Measurements from ENCODE around the gene MDM4. TPM values are rescaled to one million over a fixed set of nuclear protein-coding genes. Genes with fewer than 3 reads are reported as not detected.
"Not testable (repeated sequence)": the region's sequence is repeated elsewhere in the genome, so short reads cannot be mapped to it uniquely, and the experiment has no call there.

The MDM4 gene
- total RNA-seq, 4 donors from 2014 or later, result 56.9 to 96.3 (median 71.5) TPM

- ATAC-seq (ENCODE audit: low FRiP score) (no peak), DNase-seq (ENCODE audit: low spot score) (no peak)
- TF ChIP-seq, protein P1, sequence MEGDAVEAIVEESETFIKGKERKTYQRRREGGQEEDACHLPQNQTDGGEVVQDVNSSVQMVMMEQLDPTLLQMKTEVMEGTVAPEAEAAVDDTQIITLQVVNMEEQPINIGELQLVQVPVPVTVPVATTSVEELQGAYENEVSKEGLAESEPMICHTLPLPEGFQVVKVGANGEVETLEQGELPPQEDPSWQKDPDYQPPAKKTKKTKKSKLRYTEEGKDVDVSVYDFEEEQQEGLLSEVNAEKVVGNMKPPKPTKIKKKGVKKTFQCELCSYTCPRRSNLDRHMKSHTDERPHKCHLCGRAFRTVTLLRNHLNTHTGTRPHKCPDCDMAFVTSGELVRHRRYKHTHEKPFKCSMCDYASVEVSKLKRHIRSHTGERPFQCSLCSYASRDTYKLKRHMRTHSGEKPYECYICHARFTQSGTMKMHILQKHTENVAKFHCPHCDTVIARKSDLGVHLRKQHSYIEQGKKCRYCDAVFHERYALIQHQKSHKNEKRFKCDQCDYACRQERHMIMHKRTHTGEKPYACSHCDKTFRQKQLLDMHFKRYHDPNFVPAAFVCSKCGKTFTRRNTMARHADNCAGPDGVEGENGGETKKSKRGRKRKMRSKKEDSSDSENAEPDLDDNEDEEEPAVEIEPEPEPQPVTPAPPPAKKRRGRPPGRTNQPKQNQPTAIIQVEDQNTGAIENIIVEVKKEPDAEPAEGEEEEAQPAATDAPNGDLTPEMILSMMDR (IDR thresholded peaks at IDR 0.05), result no peak
These were observed 52.5 kb downstream of the MDM4 start for GRCh38 chr1:204568576-204569315.

DNA sequence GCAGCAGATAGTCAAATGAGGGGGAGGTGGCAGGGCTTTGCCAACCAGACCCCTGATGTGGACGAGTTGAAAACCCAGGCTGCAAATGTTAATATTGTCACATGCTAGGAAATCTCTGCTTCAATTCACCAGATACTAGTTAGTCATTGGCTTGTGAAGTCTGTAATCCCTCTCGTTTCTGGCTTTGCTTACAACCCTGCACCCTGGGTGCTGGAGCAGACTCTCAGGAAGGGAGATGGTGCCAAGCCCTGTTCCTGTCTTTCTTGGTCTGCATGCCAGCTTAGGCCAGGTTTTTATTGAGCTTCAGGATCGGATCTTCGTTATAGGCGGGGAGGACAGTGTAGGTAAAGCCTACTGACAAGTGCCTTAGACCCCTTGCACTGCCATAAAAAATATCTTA is 53.3 kb downstream of the MDM4 start:
- TF ChIP-seq, protein P1 (IDR thresholded peaks at IDR 0.05), result no peak
- DNase-seq (ENCODE audit: low spot score) (no peak), ATAC-seq (ENCODE audit: low FRiP score) (no peak)

DNA sequence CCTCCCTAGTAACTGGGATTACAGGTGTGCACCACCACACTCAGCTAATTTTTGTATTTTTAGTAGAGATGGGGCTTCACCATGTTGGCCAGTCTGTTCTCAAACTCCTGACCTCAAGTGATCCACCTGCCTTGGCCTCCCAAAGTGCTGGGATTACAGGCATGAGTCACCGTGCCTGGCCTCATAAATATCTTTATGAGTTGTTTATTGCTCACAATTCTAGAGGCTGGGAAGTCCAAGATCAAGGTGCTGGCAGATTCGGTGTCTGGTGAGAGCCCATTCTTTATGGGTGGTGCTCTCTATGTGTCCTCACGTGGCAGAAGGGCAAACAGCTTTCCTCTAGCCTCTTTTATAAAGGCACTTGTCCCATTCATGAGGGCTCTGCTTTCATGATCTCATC is 53.8 kb downstream of the MDM4 start:
- DNase-seq (ENCODE audit: low spot score); ATAC-seq (ENCODE audit: low FRiP score): not testable (repeated sequence)

DNA sequence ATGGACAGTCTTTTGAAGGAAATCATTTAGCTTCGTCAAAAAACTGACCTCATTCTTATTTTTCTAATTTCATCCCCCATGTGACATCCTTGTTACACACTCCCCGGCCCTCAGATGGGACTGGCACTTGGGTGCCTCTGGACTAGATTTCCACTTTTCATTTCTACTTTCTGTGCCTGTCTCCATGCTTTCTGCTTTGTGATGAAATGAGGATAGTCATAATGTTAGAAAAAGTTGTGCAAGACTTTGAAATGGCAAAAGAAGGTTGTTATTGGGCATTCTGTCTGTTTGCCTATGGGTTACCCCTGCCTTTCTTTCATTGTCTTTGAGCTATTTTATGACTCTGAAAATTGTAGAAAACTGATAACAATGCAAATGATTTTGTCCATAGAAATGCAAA is 54.9 kb downstream of the MDM4 start:
- no peak for ATAC-seq (ENCODE audit: low FRiP score)
- TF ChIP-seq, protein P1 (IDR thresholded peaks at IDR 0.05), result no peak
- no peak for DNase-seq (ENCODE audit: low spot score)

DNA sequence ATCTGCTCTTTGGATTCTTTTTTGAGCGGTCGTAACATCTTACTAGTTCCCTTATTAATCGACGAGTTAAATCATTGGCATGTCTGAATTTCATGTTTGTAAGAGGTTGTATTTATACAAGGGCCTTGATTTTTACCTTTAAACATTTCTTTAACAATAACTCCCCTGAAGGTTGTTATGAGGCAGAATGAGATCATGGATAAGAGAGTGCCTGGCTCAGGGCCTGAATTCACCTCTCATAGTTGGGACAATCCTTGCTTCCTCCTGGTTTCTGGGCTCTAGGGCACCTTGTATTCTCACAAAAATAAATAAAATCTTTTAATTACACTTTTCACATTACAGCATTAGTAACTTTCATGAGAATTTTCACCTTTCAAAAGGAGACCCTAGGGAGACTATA is 55.4 kb downstream of the MDM4 start:
- ATAC-seq (ENCODE audit: low FRiP score) (no peak), DNase-seq (ENCODE audit: low spot score) (no peak)
- TF ChIP-seq, protein P1 (IDR thresholded peaks at IDR 0.05), result no peak

DNA sequence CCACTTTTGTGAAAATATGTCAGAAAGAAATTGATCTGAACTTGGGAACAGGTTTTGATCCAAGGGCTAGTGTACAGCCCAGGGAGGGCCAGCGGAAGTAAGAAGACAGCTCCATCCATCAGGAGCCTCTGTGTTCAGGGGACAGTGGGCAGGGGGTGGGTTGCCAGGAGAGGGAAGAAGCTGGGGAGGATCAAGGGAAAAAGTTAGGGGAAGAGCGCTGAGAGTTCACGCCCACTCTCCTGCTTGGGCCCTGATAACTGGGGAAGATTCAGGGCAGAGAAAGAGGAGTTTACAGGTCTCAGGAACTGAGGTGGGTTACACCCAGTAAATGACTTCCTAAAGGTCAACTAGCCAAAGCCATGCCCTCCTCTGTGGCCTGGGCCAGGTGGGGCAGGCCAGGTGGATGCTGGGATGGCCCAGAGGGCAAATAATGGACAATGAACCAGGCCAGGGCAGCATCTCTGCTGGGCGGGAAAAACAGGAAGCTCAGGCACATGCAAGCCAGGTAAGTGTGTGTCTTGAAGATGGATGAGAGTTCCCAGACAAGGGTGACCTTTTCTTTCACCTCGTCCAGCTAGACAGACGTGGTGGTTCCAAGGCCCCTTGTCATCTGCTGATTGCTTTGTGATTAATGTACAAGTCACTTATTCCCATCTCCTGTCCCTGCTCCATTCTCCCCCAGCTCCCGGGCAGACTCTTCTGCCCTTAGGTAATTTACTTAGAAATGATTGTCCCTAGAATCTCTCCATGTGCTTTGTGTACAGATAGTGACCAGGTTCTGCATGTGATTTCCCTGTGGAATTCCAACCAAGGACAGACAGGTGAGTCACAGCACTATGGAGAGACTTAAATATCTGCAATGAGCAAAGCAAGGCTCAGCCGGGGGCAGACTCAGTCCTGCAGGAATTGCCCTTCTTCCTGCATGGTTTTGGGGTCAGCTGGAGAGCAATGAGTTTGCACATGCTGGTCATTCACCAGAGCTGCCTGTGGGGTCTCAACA is 57.0 kb downstream of the MDM4 start:
- ATAC-seq (ENCODE audit: low FRiP score) (no peak), DNase-seq (ENCODE audit: low spot score) (no peak)
- TF ChIP-seq, protein P1 (IDR thresholded peaks at IDR 0.05), result no peak

- ATAC-seq (ENCODE audit: low FRiP score) (no peak), DNase-seq (ENCODE audit: low spot score) (no peak)
- TF ChIP-seq, protein P1 (IDR thresholded peaks at IDR 0.05), result no peak
These were observed 58.0 kb downstream of the MDM4 start for GRCh38 chr1:204574016-204574864.

Data from omental fat pad (tissue), 4 donors.